ENCODE data around the gene FOXC2.

FOXC2 gene

DNA sequence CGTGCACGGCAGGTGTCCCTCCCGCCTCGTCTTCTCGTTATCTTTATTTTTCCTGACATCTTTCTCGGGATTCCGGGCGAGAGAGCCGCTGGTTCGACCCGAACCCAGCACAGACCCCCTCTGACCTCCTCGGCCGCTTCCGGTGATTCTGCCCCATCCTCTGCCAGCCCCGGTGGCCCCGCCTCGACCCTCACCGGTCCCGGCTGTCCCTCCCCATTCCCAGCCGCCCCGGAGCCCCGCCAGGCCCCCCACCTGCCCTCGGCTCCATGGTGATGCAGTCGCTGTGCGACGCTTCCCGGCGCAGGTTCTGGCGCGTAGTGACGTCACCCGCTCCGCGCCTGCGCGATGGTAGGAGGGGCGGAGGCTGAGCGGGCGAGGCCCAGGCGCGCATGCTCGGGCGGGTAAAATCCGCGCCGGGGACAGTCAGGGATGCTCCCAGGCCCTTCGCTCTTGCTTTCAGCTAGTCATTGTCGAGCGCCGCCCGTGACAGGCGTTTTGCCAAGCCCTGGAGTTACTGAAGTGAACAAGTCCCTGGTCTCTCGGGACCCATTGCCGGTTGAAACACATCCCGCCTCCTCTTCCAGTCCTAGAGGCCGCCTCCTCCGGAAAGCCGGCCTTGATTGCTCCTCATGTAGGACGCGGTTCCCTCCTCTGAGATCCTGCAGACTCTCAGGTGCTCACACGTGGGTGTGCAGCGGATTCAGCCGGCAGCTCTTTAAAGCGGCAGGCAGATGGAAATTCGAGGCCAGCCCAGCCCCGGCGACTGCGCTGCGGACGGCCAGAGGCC, 11.5 kb upstream of the FOXC2 start, which contains the start of gene MTHFSD:
TSS of gene MTHFSD (minus strand) at position 319 of the 787 bp plus-strand sequence. CDS start at position 268, 51 bp downstream.
- TF ChIP-seq, protein P1, sequence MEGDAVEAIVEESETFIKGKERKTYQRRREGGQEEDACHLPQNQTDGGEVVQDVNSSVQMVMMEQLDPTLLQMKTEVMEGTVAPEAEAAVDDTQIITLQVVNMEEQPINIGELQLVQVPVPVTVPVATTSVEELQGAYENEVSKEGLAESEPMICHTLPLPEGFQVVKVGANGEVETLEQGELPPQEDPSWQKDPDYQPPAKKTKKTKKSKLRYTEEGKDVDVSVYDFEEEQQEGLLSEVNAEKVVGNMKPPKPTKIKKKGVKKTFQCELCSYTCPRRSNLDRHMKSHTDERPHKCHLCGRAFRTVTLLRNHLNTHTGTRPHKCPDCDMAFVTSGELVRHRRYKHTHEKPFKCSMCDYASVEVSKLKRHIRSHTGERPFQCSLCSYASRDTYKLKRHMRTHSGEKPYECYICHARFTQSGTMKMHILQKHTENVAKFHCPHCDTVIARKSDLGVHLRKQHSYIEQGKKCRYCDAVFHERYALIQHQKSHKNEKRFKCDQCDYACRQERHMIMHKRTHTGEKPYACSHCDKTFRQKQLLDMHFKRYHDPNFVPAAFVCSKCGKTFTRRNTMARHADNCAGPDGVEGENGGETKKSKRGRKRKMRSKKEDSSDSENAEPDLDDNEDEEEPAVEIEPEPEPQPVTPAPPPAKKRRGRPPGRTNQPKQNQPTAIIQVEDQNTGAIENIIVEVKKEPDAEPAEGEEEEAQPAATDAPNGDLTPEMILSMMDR (IDR thresholded peaks at IDR 0.05; ENCODE audit: low read depth, low read length), result no peak
- in situ Hi-C loops (cut with HindIII; ENCODE audit: low sequenced_read_pairs), result loop anchor here (25.0 kb wide), 1 partner anchor 507 kb away; no protein-coding TSS in a partner anchor
- H3K4me3 ChIP-seq (ENCODE audit: low read depth, low read length), result peak within 1 kb of the TSS; percentile 99
- peak; percentile 91 for DNase-seq (ENCODE audit: low read depth, low spot score)

DNA sequence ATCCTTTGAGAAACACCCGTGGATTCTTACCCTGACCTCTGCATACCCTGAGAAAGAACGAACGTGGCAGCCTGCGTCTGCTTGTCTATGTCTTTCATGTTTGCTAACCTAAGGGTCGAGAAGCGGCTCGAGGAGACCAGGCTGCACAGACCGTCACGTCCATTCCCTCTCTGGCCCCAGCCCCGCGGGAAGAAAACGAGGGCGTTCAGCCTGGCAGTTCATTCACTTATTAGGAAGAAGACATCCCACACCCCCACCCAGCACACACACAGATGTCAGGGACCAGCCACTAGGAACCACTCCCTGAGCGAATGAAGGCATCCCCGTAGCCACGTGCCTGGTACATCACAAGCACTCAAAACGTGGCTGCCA, 10.9 kb upstream of the FOXC2 start:
- in situ Hi-C loops (cut with HindIII; ENCODE audit: low sequenced_read_pairs), result loop anchor here (25.0 kb wide), 1 partner anchor 507 kb away; no protein-coding TSS in a partner anchor
- H3K4me3 ChIP-seq (ENCODE audit: low read depth, low read length), result peak overlapping the region; percentile 99
- TF ChIP-seq, protein P1 (IDR thresholded peaks at IDR 0.05; ENCODE audit: low read depth, low read length), result no peak
- no peak for DNase-seq (ENCODE audit: low read depth, low spot score)

DNA sequence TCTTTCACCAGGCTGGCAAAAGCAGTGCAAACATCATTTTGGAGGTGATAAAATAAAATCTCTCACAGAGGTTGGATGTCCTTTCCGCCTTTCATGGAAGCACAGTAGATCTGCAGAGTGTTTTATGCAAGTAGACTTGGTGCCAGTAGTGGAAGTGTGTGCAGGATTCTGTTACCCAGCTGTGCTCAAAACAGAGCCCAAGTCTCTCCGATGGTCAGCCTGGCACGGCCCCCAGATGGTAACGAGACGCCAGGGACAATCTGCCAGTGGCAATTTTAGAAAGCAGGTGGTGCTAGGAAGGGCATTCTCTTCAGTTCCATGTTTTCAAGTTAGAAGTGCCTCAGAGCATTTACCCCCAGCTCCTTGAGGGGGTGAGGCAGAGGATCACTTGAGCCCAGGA, 10.1 kb upstream of the FOXC2 start:
- DNase-seq (ENCODE audit: low read depth, low spot score), result no peak
- in situ Hi-C loops (cut with HindIII; ENCODE audit: low sequenced_read_pairs), result loop anchor here (25.0 kb wide), 1 partner anchor 506 kb away; no protein-coding TSS in a partner anchor
- TF ChIP-seq, protein P1 (IDR thresholded peaks at IDR 0.05; ENCODE audit: low read depth, low read length), result no peak
- no peak overlapping the region for H3K4me3 ChIP-seq (ENCODE audit: low read depth, low read length)

DNA sequence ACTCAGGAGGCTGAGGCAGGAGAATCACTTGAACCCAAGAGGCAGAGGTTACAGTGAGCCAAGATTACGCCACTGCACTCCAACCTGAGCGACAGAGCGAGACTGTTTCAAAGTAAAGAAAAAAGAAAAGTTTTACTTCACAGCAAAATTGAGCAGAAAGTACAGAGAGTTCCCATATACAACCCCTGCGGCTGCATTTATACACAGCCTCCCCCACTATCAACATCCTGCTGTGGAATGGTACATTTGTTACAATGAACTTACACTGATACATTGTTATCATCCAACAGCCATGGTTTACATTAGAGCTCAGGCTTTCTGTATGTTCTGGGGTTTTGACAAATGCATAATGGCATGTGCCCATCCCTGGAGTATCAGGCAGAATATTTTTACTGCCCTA, 9.0 kb upstream of the FOXC2 start:
- in situ Hi-C loops (cut with HindIII; ENCODE audit: low sequenced_read_pairs), result loop anchor here (25.0 kb wide), 1 partner anchor 505 kb away; no protein-coding TSS in a partner anchor
- no peak for DNase-seq (ENCODE audit: low read depth, low spot score)
- TF ChIP-seq, protein P1 (IDR thresholded peaks at IDR 0.05; ENCODE audit: low read depth, low read length), result no peak
- H3K4me3 ChIP-seq (ENCODE audit: low read depth, low read length), result no peak overlapping the region

DNA sequence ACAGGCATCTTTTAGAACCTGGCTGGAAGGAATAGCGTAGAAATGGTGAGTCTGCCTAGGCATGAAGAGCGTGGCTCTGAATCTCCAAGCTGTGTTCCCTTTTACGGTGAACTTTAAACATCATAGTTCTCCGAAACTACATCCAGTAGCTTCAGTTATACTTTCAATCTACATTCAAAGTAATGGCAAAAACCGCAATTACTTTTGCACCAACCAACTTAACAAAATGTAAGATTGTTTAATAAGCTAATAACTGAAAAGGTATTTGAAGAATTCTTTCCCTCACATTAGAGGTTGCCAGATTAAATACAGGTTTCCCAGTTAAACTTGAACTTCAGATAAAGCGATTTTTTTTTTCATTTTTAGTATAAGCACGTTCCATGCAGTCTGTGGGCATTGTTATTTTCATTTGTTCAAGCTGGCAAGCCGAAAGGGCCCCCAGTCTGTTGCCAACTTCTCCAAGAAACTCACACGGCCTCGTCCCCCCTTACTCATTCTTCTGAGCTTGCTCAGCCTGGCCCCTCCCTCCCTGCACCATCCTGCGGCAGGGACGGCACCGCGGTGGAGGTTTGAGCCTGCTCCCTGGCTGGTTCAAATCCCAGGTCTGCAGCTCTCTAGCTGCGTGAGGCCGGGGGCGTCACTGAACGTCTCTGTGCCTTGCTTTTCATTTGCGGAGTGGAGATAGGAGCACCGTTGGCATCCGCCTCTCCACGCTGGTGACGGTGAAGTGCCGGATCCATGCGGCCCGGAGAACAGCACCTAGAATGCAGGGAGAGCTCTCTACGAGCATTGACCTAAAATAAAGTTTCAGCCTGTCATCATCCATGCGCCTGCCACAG, 8.1 kb upstream of the FOXC2 start:
- TF ChIP-seq, protein P1 (IDR thresholded peaks at IDR 0.05; ENCODE audit: low read depth, low read length), result no peak
- H3K4me3 ChIP-seq (ENCODE audit: low read depth, low read length), result no peak overlapping the region
- DNase-seq (ENCODE audit: low read depth, low spot score), result no peak
- in situ Hi-C loops (cut with HindIII; ENCODE audit: low sequenced_read_pairs), result loop anchor here (25.0 kb wide), 1 partner anchor 504 kb away; no protein-coding TSS in a partner anchor

DNA sequence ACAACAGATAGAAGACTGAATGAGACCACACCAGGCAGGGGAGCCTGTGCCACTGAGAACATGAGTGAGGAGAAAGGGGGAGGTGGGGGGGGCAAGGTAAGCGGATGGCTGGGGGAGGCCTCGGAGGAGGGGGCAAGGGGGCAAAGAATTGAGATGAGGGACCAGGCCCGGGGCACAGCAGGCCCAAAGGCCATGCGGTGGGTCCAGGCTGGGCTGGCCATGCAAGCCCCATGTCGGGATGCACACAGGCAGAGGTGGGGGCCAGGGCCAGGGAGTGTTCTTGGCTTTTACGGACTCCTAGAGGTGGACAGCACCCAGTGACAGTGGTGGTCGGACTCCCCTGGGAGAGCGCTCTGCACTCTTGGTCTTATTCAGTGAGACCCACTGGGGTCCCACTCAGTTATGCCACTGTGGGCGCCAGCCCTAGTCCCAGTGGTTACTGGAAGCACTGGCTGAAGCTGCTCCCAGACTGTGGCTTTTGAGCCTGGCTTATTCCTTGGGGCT, 6.8 kb upstream of the FOXC2 start:
- TF ChIP-seq, protein P1 (IDR thresholded peaks at IDR 0.05; ENCODE audit: low read depth, low read length), result no peak
- in situ Hi-C loops (cut with HindIII; ENCODE audit: low sequenced_read_pairs), result loop anchor here (25.0 kb wide), 1 partner anchor 502 kb away; no protein-coding TSS in a partner anchor
- DNase-seq (ENCODE audit: low read depth, low spot score), result no peak
- no peak overlapping the region for H3K4me3 ChIP-seq (ENCODE audit: low read depth, low read length)
